NCI-H82 (cell line): ENCODE measurements around the gene WDR43.

Experiments used
- DNase-seq: peaks from one replicate; lab custom pipeline; 2025; lab: John Stamatoyannopoulos, UW

Gene WDR43

GRCh38 chr2:28894470-28895188 lies at the start of gene WDR43:
Gene WDR43 (plus strand): TSS chr2:28894667. CDS start chr2:28894699, 32 bp downstream.
- peak; percentile 99 for DNase-seq

GRCh38 chr2:28855193-28855592 lies 39.3 kb upstream of the WDR43 start:
- DNase-seq: no peak

GRCh38 chr2:28855977-28856376 lies 38.5 kb upstream of the WDR43 start:
- DNase-seq: no peak

- peak; percentile 85 for DNase-seq
Observed at GRCh38 chr2:28868611-28869010, 25.9 kb upstream of the WDR43 start.

GRCh38 chr2:28869494-28870145 lies 24.8 kb upstream of the WDR43 start:
- peak; percentile 77 for DNase-seq

- DNase-seq: peak; percentile 98
Observed at GRCh38 chr2:28870146-28870891, 24.1 kb upstream of the WDR43 start, which contains the start of gene TRMT61B. Gene TRMT61B (minus strand): TSS chr2:28870309. CDS start chr2:28870277, 32 bp downstream.

GRCh38 chr2:28871620-28872019 lies 22.8 kb upstream of the WDR43 start:
- no peak for DNase-seq

- DNase-seq: no peak
Observed at GRCh38 chr2:28880193-28880592, 14.3 kb upstream of the WDR43 start.

- no peak for DNase-seq
Observed at GRCh38 chr2:28893488-28893887, 979 bp upstream of the WDR43 start.

- peak; percentile 65 for DNase-seq
Observed at GRCh38 chr2:28895189-28895893, 874 bp downstream of the WDR43 start.

- DNase-seq: no peak
Observed at GRCh38 chr2:28896906-28897305, 2.4 kb downstream of the WDR43 start.

- DNase-seq: peak; percentile 12
Observed at GRCh38 chr2:28898048-28898447, 3.6 kb downstream of the WDR43 start.

GRCh38 chr2:28901202-28901601 lies 6.7 kb downstream of the WDR43 start:
- DNase-seq: no peak

- DNase-seq: no peak
Observed at GRCh38 chr2:28901841-28902240, 7.4 kb downstream of the WDR43 start.

- DNase-seq: peak; percentile 19
Observed at GRCh38 chr2:28902584-28902983, 8.1 kb downstream of the WDR43 start.

GRCh38 chr2:28904295-28904694 lies 9.8 kb downstream of the WDR43 start:
- no peak for DNase-seq

- no peak for DNase-seq
Observed at GRCh38 chr2:28904802-28905457, 10.5 kb downstream of the WDR43 start.

GRCh38 chr2:28905533-28905932 lies 11.1 kb downstream of the WDR43 start:
- DNase-seq: no peak

- DNase-seq: no peak
Observed at GRCh38 chr2:28906376-28906775, 11.9 kb downstream of the WDR43 start.

- no peak for DNase-seq
Observed at GRCh38 chr2:28906821-28907220, 12.4 kb downstream of the WDR43 start.

- peak; percentile 20 for DNase-seq
Observed at GRCh38 chr2:28908172-28908571, 13.7 kb downstream of the WDR43 start.
